Stimulated activated CD4-positive, alpha-beta T cell treated with anti-CD3 and anti-CD28 coated beads, TNF-alpha, amount 100 ng/mL, for 24 hours (primary cell): ENCODE results near the gene OR8K5.
"Not testable (repeated sequence)": the region's sequence is repeated elsewhere in the genome, so short reads cannot be mapped to it uniquely, and the experiment has no call there.

ENCODE experiments used
- DNase-seq, 3 experiments: peaks; one replicate each; pipeline ENCODE4 v3.0.0-alpha.2; 2020; ENCODE audit warnings: low read depth in 3 of 3

The OR8K5 gene, protein sequence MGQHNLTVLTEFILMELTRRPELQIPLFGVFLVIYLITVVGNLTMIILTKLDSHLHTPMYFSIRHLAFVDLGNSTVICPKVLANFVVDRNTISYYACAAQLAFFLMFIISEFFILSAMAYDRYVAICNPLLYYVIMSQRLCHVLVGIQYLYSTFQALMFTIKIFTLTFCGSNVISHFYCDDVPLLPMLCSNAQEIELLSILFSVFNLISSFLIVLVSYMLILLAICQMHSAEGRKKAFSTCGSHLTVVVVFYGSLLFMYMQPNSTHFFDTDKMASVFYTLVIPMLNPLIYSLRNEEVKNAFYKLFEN

DNA sequence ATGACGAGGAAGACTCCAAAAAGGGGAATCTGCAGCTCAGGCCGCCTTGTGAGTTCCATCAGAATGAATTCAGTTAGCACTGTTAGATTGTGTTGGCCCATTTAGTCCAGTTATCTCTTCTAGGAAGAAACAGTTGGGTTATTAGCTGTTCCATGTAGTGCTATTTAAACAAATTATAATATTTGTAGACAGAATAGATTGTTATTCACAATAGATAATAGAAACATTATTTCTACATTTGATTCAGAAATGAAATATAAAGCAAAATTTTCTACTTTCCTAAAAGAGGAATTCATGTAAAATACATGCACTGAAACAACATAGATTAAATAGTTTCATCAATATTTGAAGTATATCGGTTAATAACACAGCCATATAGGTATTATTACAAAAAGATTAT lies at the start of gene OR8K5:
Gene OR8K5, minus strand, starts transcription at position 101 of the 400 bp plus-strand sequence. Its CDS starts 0 bp downstream, at position 101.
- no peak for DNase-seq

DNA sequence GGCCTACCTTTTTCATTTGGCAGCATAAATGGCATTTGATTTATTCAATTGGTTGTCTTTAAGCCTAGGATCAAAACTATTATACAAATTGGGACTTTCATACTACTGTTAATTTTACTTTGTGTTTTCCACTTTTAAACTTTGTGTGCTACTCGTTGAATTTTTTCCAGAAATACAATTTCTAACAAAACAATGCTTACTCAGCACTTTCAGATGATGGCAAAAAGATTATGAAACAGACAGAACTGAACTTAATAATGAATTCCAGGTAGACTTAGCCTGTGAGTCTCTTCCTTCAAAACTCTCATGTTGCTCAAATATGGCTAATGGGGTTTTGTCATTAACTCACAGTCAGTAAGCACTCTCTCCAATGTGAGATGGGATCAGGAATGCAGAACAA lies 47.7 kb upstream of the OR8K5 start:
- no peak for DNase-seq

DNA sequence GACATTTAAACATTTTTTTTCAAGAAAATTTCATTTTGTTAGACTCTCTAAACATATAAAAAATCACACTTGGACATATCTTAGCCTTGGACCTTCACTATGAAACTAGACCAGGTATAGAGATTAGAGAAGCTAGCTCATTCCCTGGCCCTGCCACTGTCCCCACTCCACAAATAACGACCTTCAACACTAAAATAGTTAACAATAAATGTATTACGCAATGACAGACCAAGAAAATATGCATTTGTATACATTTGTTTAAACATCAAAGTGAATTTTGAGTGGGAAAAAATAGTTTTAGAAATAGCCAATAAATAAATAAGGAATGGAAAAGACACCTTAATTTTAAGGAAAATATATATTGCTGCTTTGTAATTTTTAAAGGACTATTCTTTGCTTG lies 37.2 kb upstream of the OR8K5 start:
- no peak for DNase-seq

DNA sequence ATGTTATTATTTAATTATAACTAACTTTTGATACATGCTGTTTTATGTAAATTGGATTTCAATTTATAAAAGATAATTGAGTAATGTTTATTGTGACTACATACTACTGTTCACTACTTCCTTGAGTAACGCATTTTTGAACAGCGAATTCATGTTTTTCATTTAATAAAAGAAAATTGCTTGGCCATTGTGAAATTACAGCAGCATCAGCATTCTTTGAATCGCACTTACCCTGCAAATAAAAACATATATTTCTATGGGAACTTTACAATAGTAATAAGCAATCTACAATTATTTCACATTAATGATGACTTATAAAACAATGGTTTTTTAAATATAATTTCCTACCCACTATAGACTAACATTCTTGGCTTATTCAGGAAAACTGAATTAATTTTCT lies 36.6 kb upstream of the OR8K5 start:
- no peak for DNase-seq

DNA sequence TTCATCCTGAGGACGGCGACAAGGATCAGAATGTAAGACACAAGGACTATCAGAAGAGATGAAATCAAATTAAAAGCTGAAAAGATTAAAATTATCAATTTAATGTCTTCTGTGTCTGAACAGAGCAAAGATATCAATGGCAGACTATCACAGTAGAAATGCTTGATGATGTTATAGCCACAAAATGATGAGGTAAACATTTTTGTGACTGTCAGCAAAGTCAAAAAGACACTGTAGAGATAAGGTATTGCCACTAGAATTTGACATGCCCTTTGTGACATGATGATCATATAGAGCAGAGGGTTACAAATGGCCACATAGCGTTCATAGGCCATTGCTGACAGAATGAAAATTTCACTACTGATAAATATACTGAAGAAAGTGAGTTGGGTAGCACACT lies 28.5 kb upstream of the OR8K5 start:
- no peak for DNase-seq

DNA sequence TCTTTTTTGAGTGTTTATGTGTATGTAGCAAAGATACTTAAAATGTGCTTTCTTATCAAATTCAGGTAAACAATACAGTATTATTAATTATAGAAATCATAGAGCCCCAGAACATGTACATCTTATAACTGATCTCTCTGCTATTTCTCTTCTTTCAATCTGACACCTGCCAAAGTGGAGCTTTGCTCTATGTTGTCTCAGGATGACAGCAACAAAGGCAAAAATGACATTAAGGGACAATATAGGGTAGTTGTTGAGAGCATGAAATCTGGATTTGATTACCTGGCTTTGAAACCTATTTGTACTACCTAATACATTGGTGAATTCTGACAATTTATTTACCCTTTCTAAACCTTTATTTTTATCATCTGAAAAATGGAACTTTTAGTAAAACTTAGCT lies 23.3 kb upstream of the OR8K5 start:
- DNase-seq: no peak

DNA sequence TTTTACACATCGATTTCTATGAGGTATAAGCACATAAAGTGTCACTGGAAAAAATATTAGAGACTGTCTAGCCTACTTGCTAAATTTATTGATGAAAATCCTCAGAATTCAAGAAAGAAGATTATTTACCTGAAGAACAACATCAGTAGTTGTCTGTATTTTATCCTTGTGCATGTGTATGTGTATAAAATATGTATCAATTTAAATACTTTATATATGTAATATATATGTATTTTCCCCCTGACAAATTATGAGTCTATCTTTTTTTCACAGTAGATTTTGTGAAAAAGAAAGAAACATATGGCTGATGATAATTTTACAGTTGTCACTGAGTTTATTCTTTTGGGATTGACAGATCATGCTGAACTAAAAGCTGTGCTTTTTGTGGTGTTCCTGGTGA lies 16.2 kb upstream of the OR8K5 start, which contains the start of gene OR5J2:
Gene OR5J2, plus strand, starts transcription at position 301 of the 400 bp plus-strand sequence. Its CDS starts 0 bp downstream, at position 301.
- DNase-seq: no peak

DNA sequence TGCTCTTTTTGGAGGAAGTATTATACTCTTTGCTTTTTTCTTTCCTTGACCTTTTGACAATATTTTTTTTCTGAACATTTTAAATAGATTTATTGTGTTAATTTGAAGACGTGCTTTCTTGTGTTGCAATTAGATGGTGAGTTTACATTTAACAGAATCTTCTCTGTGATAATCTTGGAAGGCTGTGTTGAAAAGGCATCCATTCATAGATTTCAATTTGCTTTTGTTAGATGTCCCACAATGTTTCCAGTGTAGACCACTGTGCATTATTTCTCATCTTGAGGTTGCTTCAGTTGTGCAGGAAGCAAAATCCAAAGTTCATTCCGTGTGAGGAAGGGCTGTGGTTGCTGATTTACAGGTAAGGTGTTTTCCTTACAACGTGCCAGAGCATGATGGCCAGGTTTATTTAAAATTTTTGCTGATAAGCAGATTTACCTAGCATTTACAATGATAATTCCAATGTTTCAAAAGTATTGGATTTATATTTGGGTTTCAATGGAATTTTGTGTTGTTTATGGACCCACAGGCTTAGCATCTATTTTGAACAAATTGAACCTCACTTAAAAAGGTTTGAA lies 12.2 kb upstream of the OR8K5 start:
- no peak for DNase-seq

DNA sequence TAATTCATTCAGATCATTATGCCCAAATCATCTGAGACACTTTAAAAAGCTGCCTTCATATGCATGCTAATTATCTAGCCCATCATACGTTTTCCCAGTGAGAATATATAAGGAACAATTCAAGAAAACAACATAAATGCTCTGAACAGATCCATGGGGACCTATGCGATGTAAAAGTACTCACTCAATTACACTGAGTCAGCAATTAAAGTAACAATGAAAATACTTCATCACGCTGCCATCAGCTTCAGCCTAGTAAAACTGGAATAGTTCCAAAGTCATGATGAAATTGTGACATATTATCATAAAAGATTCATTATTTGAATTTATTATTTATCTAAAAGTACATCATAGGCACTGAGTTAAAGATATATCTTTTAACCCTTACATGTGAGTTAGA lies 3.7 kb upstream of the OR8K5 start:
- DNase-seq: no peak

DNA sequence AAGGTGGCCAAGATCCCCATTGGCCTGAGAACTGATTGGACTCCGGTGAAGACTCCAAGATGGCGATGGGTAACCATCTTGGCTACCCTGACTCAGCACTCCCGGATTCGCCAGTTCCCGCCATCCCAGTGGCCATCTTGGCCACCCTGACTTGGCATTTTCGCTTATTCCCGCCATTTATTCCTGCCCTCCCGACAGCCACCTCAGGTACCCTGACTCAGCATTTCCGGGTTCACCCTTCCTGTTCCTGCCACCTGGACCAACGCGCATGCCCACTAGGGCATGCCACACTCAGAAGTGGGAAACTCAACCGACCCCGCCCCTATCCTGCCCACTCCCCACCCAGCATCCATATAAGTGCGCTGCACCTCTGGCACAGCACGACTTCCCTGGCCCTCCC lies 7.8 kb downstream of the OR8K5 start:
- DNase-seq: no peak

DNA sequence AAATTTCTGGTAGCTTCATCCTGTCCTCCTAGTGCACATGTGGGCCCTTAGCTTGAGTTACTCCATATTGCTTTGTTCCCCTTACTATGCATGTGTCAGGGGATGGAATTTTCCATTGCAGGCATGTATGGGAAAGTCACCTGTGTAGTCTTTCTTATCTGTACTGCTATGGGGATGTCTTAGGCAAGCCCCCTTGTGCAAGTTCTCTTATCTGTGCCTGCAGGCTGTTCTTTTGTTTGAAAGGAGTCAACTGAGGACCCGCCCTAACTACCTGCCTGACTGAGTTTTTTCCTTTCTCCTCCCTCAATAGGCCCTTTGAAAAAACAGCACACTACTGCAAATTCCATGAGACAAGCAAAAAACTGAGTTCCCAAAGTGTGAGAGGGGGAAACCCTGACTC lies 8.7 kb downstream of the OR8K5 start:
- DNase-seq: no peak

DNA sequence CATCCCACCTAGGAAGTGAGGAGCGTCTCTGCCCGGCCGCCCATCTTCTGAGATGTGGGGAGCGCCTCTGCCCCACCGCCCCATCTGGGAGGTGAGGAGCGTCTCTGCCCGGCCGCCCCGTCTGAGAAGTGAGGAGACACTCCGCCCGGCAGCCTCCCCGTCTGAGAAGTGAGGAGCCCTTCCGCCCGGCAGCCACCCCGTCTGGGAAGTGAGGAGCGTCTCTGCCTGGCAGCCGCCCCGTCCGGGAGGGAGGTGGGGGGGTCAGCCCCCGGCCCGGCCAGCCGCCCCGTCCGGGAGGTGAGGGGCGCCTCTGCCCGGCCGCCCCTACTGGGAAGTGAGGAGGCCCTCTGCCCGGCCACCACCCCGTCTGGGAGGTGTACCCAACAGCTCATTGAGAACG lies 16.4 kb downstream of the OR8K5 start:
- not testable (repeated sequence) for DNase-seq

DNA sequence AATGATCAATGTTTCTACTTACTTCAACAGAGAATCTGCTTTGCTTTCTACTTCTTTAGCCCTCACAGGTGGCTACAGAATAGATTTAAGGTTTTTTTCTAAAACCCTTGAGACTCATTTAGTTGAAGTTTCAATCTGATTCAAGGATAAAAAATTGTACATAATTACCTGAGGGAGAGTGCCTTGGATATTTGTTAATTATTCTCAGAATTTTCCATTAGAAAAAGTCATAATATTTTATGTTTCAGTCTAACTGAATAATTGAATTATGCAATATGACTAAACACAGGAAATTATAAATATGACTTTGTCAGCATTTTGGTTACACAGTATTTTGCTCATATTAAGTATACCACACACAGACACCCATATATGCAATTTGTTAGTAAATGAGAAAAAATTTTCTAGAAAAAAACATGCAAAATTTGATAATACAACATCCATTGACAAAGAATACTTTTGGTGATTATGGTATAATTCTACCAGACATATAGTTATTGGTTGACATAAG lies 19.9 kb downstream of the OR8K5 start, which contains the start of gene OR8J3:
Gene OR8J3, minus strand, starts transcription at position 51 of the 511 bp plus-strand sequence. CDS start 2,483 bp downstream, outside the sequence.
- DNase-seq: no peak

DNA sequence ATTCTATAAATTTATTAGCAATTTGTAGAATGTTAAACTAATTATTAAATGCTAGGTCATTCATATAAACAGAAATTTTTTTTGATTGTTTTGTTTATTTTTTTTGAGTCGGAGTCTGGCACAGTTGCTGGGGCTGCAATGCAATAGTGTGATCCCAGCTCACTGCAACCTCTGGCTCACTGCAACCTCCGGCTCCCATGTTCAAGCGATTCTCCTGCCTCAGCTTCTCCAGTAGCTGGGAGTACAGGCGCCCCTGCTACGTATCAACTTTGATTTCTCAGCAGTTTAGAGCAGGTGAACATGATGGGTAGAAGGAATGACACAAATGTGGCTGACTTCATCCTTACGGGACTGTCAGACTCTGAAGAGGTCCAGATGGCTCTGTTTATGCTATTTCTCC lies 38.0 kb downstream of the OR8K5 start, which contains the start of gene OR8H3:
Gene OR8H3, plus strand, starts transcription at position 301 of the 400 bp plus-strand sequence. Its CDS starts 0 bp downstream, at position 301.
- DNase-seq: no peak
